ENCODE data around the gene UHRF2.

DNA sequence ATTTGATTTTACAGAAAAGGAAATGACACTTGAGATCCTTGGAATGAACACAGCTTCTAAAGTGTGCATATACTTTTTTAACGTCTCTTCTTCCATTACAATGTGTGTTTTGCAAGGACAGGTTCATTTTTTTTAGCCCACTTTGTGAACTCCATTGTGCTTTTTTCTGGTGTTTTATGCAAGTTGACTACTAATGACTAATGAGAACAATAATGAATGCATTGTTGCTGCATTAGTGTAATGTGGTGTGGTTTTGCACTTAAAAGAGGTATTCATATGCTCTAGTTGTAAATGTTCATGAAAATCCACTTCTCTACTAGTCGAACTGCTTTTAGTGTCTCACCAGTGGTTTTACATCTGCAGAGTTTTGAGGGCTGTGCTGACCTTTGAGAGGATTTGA is 93.6 kb downstream of the UHRF2 start:
- TF ChIP-seq, protein P1, sequence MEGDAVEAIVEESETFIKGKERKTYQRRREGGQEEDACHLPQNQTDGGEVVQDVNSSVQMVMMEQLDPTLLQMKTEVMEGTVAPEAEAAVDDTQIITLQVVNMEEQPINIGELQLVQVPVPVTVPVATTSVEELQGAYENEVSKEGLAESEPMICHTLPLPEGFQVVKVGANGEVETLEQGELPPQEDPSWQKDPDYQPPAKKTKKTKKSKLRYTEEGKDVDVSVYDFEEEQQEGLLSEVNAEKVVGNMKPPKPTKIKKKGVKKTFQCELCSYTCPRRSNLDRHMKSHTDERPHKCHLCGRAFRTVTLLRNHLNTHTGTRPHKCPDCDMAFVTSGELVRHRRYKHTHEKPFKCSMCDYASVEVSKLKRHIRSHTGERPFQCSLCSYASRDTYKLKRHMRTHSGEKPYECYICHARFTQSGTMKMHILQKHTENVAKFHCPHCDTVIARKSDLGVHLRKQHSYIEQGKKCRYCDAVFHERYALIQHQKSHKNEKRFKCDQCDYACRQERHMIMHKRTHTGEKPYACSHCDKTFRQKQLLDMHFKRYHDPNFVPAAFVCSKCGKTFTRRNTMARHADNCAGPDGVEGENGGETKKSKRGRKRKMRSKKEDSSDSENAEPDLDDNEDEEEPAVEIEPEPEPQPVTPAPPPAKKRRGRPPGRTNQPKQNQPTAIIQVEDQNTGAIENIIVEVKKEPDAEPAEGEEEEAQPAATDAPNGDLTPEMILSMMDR (IDR thresholded peaks at IDR 0.05) = no peak
- TF ChIP-seq POLR2AphosphoS5 (IDR thresholded peaks at IDR 0.05) (no peak), POLR2A (IDR thresholded peaks at IDR 0.05) (no peak)

Measured in breast epithelium (tissue), 3 donors.